Naive thymus-derived CD4-positive, alpha-beta T cell (primary cell): ENCODE measurements around the gene TFRC. TPM values are rescaled to one million over a fixed set of nuclear protein-coding genes. Genes with fewer than 3 reads are reported as not detected.

Experiments
- ATAC-seq: fragments of 150-1000 bp; cut with Tn5 transposase; 2 replicates; pipeline ENCODE4 v1.10.0; 2021; ENCODE audit warnings: mild to moderate bottlenecking, moderate library complexity
- CTCF ChIA-PET: fragments of 350-600 bp; sonication (Branson Sonifier 250); formaldehyde crosslinking; loops from one replicate; lab custom pipeline; 2021; ENCODE audit warnings: antibody characterized with exemption; lab: Charles Lee
- POLR2A ChIA-PET: fragments of 350-600 bp; sonication (Branson Sonifier 250); formaldehyde crosslinking; loops from one replicate; lab custom pipeline; 2021; ENCODE audit warnings: antibody characterized with exemption, inconsistent platforms; lab: Charles Lee
- DNase-seq, 9 donors: peaks; one replicate each; pipeline versions ENCODE4 v3.0.0 to v3.0.0-alpha.2; 2020 to 2022; ENCODE audit warnings: mixed read lengths in 1 of 9
- H3K27ac ChIP-seq: one replicate; pipeline ENCODE4 v1.7.0; 2013; ENCODE audit warnings: mild to moderate bottlenecking, low read depth, low read length, moderate library complexity
- H3K27me3 ChIP-seq, 2 donors: one replicate each; pipeline ENCODE4 v1.7.0; 2013; ENCODE audit warnings: low read length in 2 of 2, mild to moderate bottlenecking in 2 of 2, moderate library complexity in 2 of 2; ENCODE audit not compliant: control insufficient read depth in 2 of 2, insufficient read depth in 2 of 2
- H3K36me3 ChIP-seq, 3 experiments: 1 replicate in 2 of 3; 2 replicates in 1 of 3; pipeline ENCODE4 v1.7.0; 2013; ENCODE audit warnings: low read length in 3 of 3, mild to moderate bottlenecking in 3 of 3, moderate library complexity in 1 of 3; ENCODE audit not compliant: insufficient read depth in 3 of 3, control insufficient read depth in 2 of 3
- H3K4me1 ChIP-seq, 2 donors: one replicate each; pipeline ENCODE4 v1.7.0; 2013; ENCODE audit warnings: low read length in 2 of 2, mild to moderate bottlenecking in 2 of 2, moderate library complexity in 1 of 2; ENCODE audit not compliant: control insufficient read depth in 2 of 2, insufficient read depth in 2 of 2
- H3K4me3 ChIP-seq: 2 replicates; pipeline ENCODE4 v1.7.0; 2013; ENCODE audit warnings: mild to moderate bottlenecking, low read length
- H3K9me3 ChIP-seq, 3 experiments: 1 replicate in 2 of 3; 2 replicates in 1 of 3; pipeline ENCODE4 v1.7.0; 2013; ENCODE audit warnings: low read length in 3 of 3; ENCODE audit not compliant: control insufficient read depth in 2 of 3
- H3K27ac Mint-ChIP-seq, 9 donors: one replicate each; pipeline ENCODE4 v1.8.0; 2020 to 2022; ENCODE audit warnings: mixed read lengths in 9 of 9, mild to moderate bottlenecking in 8 of 9, moderate library complexity in 5 of 9, inconsistent platforms in 2 of 9
- H3K27me3 Mint-ChIP-seq, 5 donors: one replicate each; pipeline ENCODE4 v1.8.0; 2021 to 2022; ENCODE audit warnings: mixed read lengths in 5 of 5, mild to moderate bottlenecking in 1 of 5
- H3K36me3 Mint-ChIP-seq, 5 donors: one replicate each; pipeline ENCODE4 v1.8.0; 2020 to 2022; ENCODE audit warnings: mixed read lengths in 5 of 5, mild to moderate bottlenecking in 3 of 5, inconsistent platforms in 1 of 5
- H3K4me1 Mint-ChIP-seq, 7 donors: one replicate each; pipeline ENCODE4 v1.8.0; 2020 to 2022; ENCODE audit warnings: mixed read lengths in 7 of 7, mild to moderate bottlenecking in 3 of 7, inconsistent platforms in 1 of 7
- H3K4me3 Mint-ChIP-seq, 10 donors: one replicate each; pipeline ENCODE4 v1.8.0; 2020 to 2022; ENCODE audit warnings: mild to moderate bottlenecking in 10 of 10, mixed read lengths in 10 of 10, moderate library complexity in 6 of 10, inconsistent platforms in 2 of 10
- H3K9me3 Mint-ChIP-seq, 11 donors: one replicate each; pipeline ENCODE4 v1.8.0; 2020 to 2022; ENCODE audit warnings: mixed read lengths in 11 of 11, mild to moderate bottlenecking in 4 of 11, inconsistent platforms in 1 of 11, moderate library complexity in 1 of 11
- intact Hi-C, 2 donors: fragments of 100-400 bp; cut with micrococcal nuclease; formaldehyde crosslinking; loops; one replicate each; pipeline ENCODE4 v1.15.1; 2023
- polyA plus RNA-seq, 2 donors: library from polyadenylated mRNA; unstranded; fragments of 300-500 nt; fragmentation: Illumina TruSeq; gene quantifications; one replicate each; pipeline ENCODE4 v1.2.3, GENCODE V29; 2021
- total RNA-seq, 6 experiments: library from RNA in 5 of 6; stranded (reverse) in 5 of 6; gene quantifications; 1 replicate in 5 of 6; 2 replicates in 1 of 6; pipeline ENCODE4 v1.2.3 and lab custom pipeline; 2021 to 2026

Gene TFRC
- total and polyA plus RNA-seq, 7 experiments from 2014 or later: 12.6 to 417 (median 60.2) TPM

DNA sequence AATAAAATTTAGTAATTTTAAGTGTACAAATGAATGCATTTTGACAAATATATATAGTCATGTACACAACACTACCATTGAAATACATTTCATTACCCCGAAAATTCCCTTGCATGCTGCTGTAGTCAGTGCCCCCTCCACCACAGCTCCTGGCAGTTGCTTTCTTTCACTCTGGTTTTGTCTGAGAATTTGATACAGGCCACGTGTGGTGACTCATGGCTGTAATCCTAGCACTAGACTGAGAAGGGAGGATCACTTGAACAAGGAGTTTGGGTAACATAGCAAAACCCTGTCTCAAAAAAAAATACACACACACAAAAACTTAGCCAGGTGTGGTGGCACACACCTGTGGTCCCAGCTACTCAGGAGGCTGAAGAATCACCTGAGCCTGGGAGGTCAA is 65.4 kb downstream of the TFRC start:
- no peaks in the 10 kb centered on the region for H3K36me3 ChIP-seq
- ChIA-PET CTCF (no interaction called here), POLR2A (no interaction called here)
- Mint-ChIP-seq H3K4me3 (no peak overlapping the region), H3K36me3 (peaks cover 0 to 7% (median 0%) of the 10 kb centered on the region in 5 donors), H3K9me3 (peaks cover 0 to 8% (median 0%) of the 10 kb centered on the region in 11 donors), H3K27ac (peak overlapping the region in 1 of 9 donors; percentile 79), H3K4me1 (peaks cover 0 to 3% (median 0%) of the 10 kb centered on the region in 7 donors), H3K27me3 (peaks cover 0 to 14% (median 6%) of the 10 kb centered on the region in 5 donors)
- no peaks in the 10 kb centered on the region for H3K27me3 ChIP-seq
- no peak overlapping the region for H3K27ac ChIP-seq
- no peaks in the 10 kb centered on the region for H3K9me3 ChIP-seq
- no peak overlapping the region for H3K4me3 ChIP-seq
- intact Hi-C loops: no loop called here
- H3K4me1 ChIP-seq: no peaks in the 10 kb centered on the region
- no peak for DNase-seq
- ATAC-seq: no peak

DNA sequence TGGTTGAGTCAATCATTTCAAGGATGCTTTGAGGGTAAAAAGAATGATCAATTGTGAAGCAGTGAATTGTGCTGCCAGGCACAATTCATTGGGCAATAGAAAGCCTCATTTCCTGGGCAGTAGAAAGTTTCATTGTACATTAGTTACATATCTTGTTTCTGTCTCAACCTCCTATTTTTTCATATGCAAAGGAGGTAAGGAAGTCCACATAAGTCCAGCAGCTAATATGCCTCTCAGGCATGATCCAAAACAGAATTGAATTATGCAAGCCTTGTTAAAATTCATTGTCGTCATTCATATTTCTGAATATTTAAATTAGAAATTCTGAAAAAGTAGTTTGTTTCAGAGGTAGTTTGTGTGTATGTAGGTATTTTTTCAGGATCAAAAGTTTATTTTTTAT is 65.8 kb downstream of the TFRC start:
- no peak for ATAC-seq
- H3K27me3 Mint-ChIP-seq: peaks cover 0 to 18% (median 6%) of the 10 kb centered on the region in 5 donors

DNA sequence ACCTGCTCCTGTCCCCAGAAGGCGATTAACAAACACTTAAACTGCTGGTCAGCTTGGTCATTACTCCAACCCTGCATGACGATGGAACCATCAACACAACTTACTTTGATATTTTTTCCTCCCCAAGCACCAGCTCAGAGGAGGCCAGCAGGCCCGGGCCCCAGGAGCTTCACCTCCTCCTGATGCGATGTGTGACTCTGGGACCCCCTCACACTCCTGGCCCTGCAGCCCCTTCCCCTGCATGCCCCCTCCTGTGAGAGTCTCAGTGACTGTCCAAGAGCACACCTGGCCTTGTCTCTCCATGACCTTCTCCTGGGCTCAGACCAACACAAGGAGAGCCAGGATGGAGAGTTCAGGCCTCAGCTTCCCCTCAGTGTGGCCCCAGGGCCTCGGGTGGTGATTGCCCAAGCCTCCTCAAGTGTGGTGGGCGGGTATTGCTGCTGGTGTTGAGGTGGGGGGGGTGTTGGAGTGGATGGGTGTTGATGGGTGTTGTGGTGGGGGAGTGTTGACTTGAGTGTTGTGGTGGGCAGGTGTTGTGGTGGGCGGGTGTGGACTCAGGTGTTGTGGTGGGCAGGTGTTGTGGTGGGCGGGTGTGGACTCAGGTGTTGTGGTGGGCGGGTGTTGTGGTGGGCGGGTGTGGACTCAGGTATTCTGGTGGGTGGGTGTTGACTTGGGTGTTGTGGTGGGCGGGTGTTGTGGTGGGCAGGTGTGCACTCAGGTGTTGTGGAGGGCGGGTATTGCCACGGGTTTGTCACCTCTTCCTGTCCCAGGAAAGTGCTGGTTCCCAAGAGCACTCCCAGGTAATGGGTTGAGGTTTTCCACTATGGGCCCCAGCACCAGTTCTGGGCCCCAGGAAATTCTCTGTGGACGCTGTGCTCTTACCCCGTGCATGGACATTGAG is 68.1 kb downstream of the TFRC start:
- peaks cover 0 to 3% (median 0%) of the 10 kb centered on the region in 7 donors for H3K4me1 Mint-ChIP-seq
- ATAC-seq (no peak), DNase-seq (no peak)
- peaks cover 0 to 28% (median 9%) of the 10 kb centered on the region in 5 donors for H3K27me3 Mint-ChIP-seq
- no peak overlapping the region for H3K4me3 Mint-ChIP-seq
- no peak overlapping the region for H3K27ac Mint-ChIP-seq
- no peak overlapping the region for H3K4me3 ChIP-seq
- H3K36me3 ChIP-seq: no peaks in the 10 kb centered on the region
- H3K9me3 Mint-ChIP-seq: peaks cover 0 to 26% (median 8%) of the 10 kb centered on the region in 11 donors
- no peaks in the 10 kb centered on the region for H3K4me1 ChIP-seq
- H3K36me3 Mint-ChIP-seq: peaks cover 0 to 15% (median 7%) of the 10 kb centered on the region in 5 donors
- POLR2A ChIA-PET: no interaction called here
- no peak overlapping the region for H3K27ac ChIP-seq
- H3K9me3 ChIP-seq: no peaks in the 10 kb centered on the region
- CTCF ChIA-PET: no interaction called here
- H3K27me3 ChIP-seq: no peaks in the 10 kb centered on the region
- intact Hi-C loops: no loop called here

More for the DNA sequence above, 65.8 kb downstream of the TFRC start:
- Mint-ChIP-seq H3K27ac (no peak overlapping the region), H3K9me3 (peaks cover 0 to 8% (median 2%) of the 10 kb centered on the region in 11 donors), H3K4me1 (peaks cover 0 to 3% (median 0%) of the 10 kb centered on the region in 7 donors), H3K4me3 (no peak overlapping the region), H3K36me3 (peaks cover 0 to 7% (median 2%) of the 10 kb centered on the region in 5 donors)
- H3K9me3 ChIP-seq: no peaks in the 10 kb centered on the region
- H3K27me3 ChIP-seq: no peaks in the 10 kb centered on the region
- no peaks in the 10 kb centered on the region for H3K36me3 ChIP-seq
- intact Hi-C loops: no loop called here
- CTCF ChIA-PET: no interaction called here
- no peak for DNase-seq
- H3K4me1 ChIP-seq: no peaks in the 10 kb centered on the region
- no peak overlapping the region for H3K27ac ChIP-seq
- POLR2A ChIA-PET: no interaction called here
- H3K4me3 ChIP-seq: no peak overlapping the region

DNA sequence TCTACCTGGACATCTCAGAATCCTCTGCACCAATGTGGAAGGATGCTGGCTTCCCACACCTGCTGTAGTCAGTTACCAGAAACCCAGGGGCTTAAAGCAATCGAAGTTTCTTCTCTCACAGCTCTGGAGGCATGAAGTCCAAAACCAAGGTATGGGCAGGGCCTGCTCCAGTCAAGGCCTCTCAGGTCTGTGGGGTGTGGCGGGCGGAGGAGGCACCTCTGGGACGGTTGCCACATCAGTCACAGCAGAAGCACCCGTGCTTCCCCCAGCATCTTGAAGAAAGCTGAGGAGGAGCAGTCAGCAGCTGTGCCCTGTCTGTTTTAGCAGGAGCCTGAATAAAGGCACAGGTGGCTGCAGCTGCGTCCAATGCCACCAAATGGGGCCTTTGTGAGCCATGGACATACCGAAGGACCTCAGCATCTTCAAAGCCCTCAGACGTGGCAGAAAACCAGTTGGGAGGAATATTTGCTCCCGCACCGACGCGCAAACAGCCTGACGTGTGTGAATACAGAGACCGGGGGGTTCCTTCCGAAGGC is 68.9 kb downstream of the TFRC start:
- no peak overlapping the region for H3K4me3 Mint-ChIP-seq
- Histone ChIP-seq H3K27ac (no peak overlapping the region), H3K9me3 (no peaks in the 10 kb centered on the region), H3K4me3 (no peak overlapping the region), H3K36me3 (no peaks in the 10 kb centered on the region), H3K27me3 (no peaks in the 10 kb centered on the region), H3K4me1 (no peaks in the 10 kb centered on the region)
- peaks cover 0 to 15% (median 3%) of the 10 kb centered on the region in 5 donors for H3K36me3 Mint-ChIP-seq
- peaks cover 0 to 3% (median 0%) of the 10 kb centered on the region in 7 donors for H3K4me1 Mint-ChIP-seq
- no peak overlapping the region for H3K27ac Mint-ChIP-seq
- ATAC-seq (no peak), DNase-seq (no peak)
- ChIA-PET POLR2A (no interaction called here), CTCF (no interaction called here)
- intact Hi-C loops: no loop called here
- peaks cover 0 to 26% (median 5%) of the 10 kb centered on the region in 11 donors for H3K9me3 Mint-ChIP-seq
- H3K27me3 Mint-ChIP-seq: peaks cover 6 to 28% (median 7%) of the 10 kb centered on the region in 5 donors

GRCh38 chr3:196012481-196012880 is 69.4 kb downstream of the TFRC start:
- Histone ChIP-seq H3K27me3 (no peaks in the 10 kb centered on the region), H3K9me3 (no peaks in the 10 kb centered on the region), H3K36me3 (no peaks in the 10 kb centered on the region), H3K27ac (no peak overlapping the region), H3K4me3 (no peak overlapping the region), H3K4me1 (no peaks in the 10 kb centered on the region)
- ChIA-PET CTCF (no interaction called here), POLR2A (no interaction called here)
- Mint-ChIP-seq H3K27me3 (peaks cover 11 to 28% (median 12%) of the 10 kb centered on the region in 5 donors), H3K9me3 (peaks cover 0 to 26% (median 5%) of the 10 kb centered on the region in 11 donors), H3K4me1 (peaks cover 0 to 3% (median 0%) of the 10 kb centered on the region in 7 donors), H3K4me3 (no peak overlapping the region), H3K36me3 (peaks cover 0 to 15% (median 0%) of the 10 kb centered on the region in 5 donors), H3K27ac (no peak overlapping the region)
- intact Hi-C loops: no loop called here
- DNase-seq (no peak), ATAC-seq (no peak)

GRCh38 chr3:196009456-196009855 is 72.4 kb downstream of the TFRC start:
- Mint-ChIP-seq H3K36me3 (peaks cover 0 to 15% (median 0%) of the 10 kb centered on the region in 5 donors), H3K27me3 (peaks cover 11 to 28% (median 13%) of the 10 kb centered on the region in 5 donors), H3K4me3 (no peak overlapping the region), H3K9me3 (peaks cover 0 to 26% (median 5%) of the 10 kb centered on the region in 11 donors), H3K27ac (no peak overlapping the region), H3K4me1 (peaks cover 0 to 3% (median 0%) of the 10 kb centered on the region in 7 donors)
- H3K27ac ChIP-seq: no peak overlapping the region
- no peak for DNase-seq
- H3K36me3 ChIP-seq: no peaks in the 10 kb centered on the region
- H3K27me3 ChIP-seq: no peaks in the 10 kb centered on the region
- H3K9me3 ChIP-seq: no peaks in the 10 kb centered on the region
- H3K4me1 ChIP-seq: no peaks in the 10 kb centered on the region
- no peak for ATAC-seq
- intact Hi-C loops: no loop called here
- ChIA-PET POLR2A (no interaction called here), CTCF (interaction anchor here (0.6 kb wide), 1 partner anchor 95 kb away, joined by 3 read pairs; no protein-coding TSS in a partner anchor)
- no peak overlapping the region for H3K4me3 ChIP-seq
